Vagina (tissue), 2 donors: ENCODE measurements around the gene COLQ. TPM values are rescaled to one million over a fixed set of nuclear protein-coding genes. Genes with fewer than 3 reads are reported as not detected.

Experiments
- DNase-seq, 2 donors: peaks; one replicate each; pipeline ENCODE4 v3.0.0-alpha.2; 2017; ENCODE audit errors: extremely low spot score in 2 of 2
- H3K27ac ChIP-seq: fragments of 200-600 bp; sonication (generic); one replicate; pipeline ENCODE4 v1.5.1; 2019
- H3K27me3 ChIP-seq: fragments of 200-600 bp; sonication (generic); one replicate; pipeline ENCODE4 v1.5.1; 2019
- H3K36me3 ChIP-seq, 2 donors: fragments of 200-600 bp; sonication (generic); one replicate each; pipeline ENCODE4 v1.5.1; 2017 to 2019
- H3K4me1 ChIP-seq: fragments of 200-600 bp; sonication (generic); one replicate; pipeline ENCODE4 v1.5.1; 2019
- H3K4me3 ChIP-seq, 2 donors: fragments of 200-600 bp; sonication (generic); 1 replicate in 1 of 2; 2 replicates in 1 of 2; pipeline ENCODE4 v1.5.1; 2016 to 2019
- H3K9me3 ChIP-seq: fragments of 200-600 bp; sonication (generic); one replicate; pipeline ENCODE4 v1.5.1; 2019
- CTCF ChIP-seq, 3 experiments: fragments of 450-650 bp in 2 of 3; fragments of 200-600 bp in 1 of 3; sonication (generic) in 1 of 3; IDR thresholded peaks; one replicate each; pipeline ENCODE4 v1.5.1; 2017 to 2019; ENCODE audit warnings: antibody characterized with exemption in 3 of 3, mild to moderate bottlenecking in 2 of 3, moderate library complexity in 2 of 3
- POLR2A ChIP-seq, 2 donors: fragments of 450-650 bp; IDR thresholded peaks; one replicate each; pipeline ENCODE4 v1.6.1; 2017; ENCODE audit warnings: antibody characterized with exemption in 2 of 2, mild to moderate bottlenecking in 2 of 2, moderate library complexity in 2 of 2
- POLR2AphosphoS5 ChIP-seq, 2 donors: sonication (generic); formaldehyde crosslinking; IDR thresholded peaks; one replicate each; pipeline ENCODE4 v1.9.0; 2017; ENCODE audit warnings: antibody characterized with exemption in 2 of 2, mild to moderate bottlenecking in 2 of 2, low read depth in 1 of 2; ENCODE audit not compliant: insufficient read depth in 1 of 2
- intact Hi-C: fragments of 100-400 bp; cut with DNase I; formaldehyde crosslinking; loops from one replicate; pipeline ENCODE4 v1.15.1; 2023
- total RNA-seq: library from RNA; depleted of rRNA; stranded (reverse); fragments of >200 nt; gene quantifications from one replicate; pipeline ENCODE4 v1.2.3, GENCODE V29; 2016

The COLQ gene
- total RNA-seq = 12.8 TPM

GRCh38 chr3:15521573-15521965 is at the start of gene COLQ:
COLQ (minus strand) TSS chr3:15521706; CDS start chr3:15521625, 81 bp downstream.
- DNase-seq = no peak

GRCh38 chr3:15563190-15563589 is 41.7 kb upstream of the COLQ start:
- no peak overlapping the region for H3K27ac ChIP-seq
- TF ChIP-seq CTCF (IDR thresholded peaks at IDR 0.05) (no peak), POLR2A (IDR thresholded peaks at IDR 0.05) (no peak), POLR2AphosphoS5 (IDR thresholded peaks at IDR 0.05; ENCODE audit: insufficient read depth in 1 of 2, low read depth in 1 of 2) (no peak)
- no peaks in the 10 kb centered on the region for H3K27me3 ChIP-seq
- peaks cover 0 to 60% of the 10 kb centered on the region in 2 donors for H3K36me3 ChIP-seq
- no peaks in the 10 kb centered on the region for H3K9me3 ChIP-seq
- DNase-seq = no peak
- H3K4me3 ChIP-seq = no peak overlapping the region
- intact Hi-C loops = no loop called here
- H3K4me1 ChIP-seq = no peaks in the 10 kb centered on the region

More at GRCh38 chr3:15521573-15521965, at the start of gene COLQ:
- TF ChIP-seq POLR2A (IDR thresholded peaks at IDR 0.05) (no peak), POLR2AphosphoS5 (IDR thresholded peaks at IDR 0.05; ENCODE audit: insufficient read depth in 1 of 2, low read depth in 1 of 2) (no peak), CTCF (IDR thresholded peaks at IDR 0.05) (no peak)
- intact Hi-C loops = no loop called here
- Histone ChIP-seq H3K4me1 (peaks cover 17% of the 10 kb centered on the region), H3K27me3 (no peaks in the 10 kb centered on the region), H3K36me3 (no peaks in the 10 kb centered on the region), H3K9me3 (no peaks in the 10 kb centered on the region), H3K27ac (no peak within 1 kb of the TSS), H3K4me3 (peak within 1 kb of the TSS in 1 of 2 donors; percentile 9)

GRCh38 chr3:15562560-15562959 is 41.1 kb upstream of the COLQ start:
- Histone ChIP-seq H3K4me3 (no peak overlapping the region), H3K4me1 (no peaks in the 10 kb centered on the region), H3K36me3 (peaks cover 0 to 54% of the 10 kb centered on the region in 2 donors), H3K27ac (no peak overlapping the region), H3K27me3 (no peaks in the 10 kb centered on the region), H3K9me3 (no peaks in the 10 kb centered on the region)
- DNase-seq = no peak
- TF ChIP-seq POLR2AphosphoS5 (IDR thresholded peaks at IDR 0.05; ENCODE audit: insufficient read depth in 1 of 2, low read depth in 1 of 2) (no peak), POLR2A (IDR thresholded peaks at IDR 0.05) (no peak), CTCF (IDR thresholded peaks at IDR 0.05) (no peak)
- intact Hi-C loops = no loop called here

- Histone ChIP-seq H3K36me3 (peaks cover 0 to 24% of the 10 kb centered on the region in 2 donors), H3K4me3 (no peak overlapping the region)
These were observed 37.1 kb upstream of the COLQ start for GRCh38 chr3:15558581-15558980.

More at GRCh38 chr3:15558581-15558980, 37.1 kb upstream of the COLQ start:
- Histone ChIP-seq H3K9me3 (no peaks in the 10 kb centered on the region), H3K27ac (no peak overlapping the region), H3K4me1 (no peaks in the 10 kb centered on the region), H3K27me3 (no peaks in the 10 kb centered on the region)
- intact Hi-C loops = loop anchor here (10.0 kb wide), 1 partner anchor 114 kb away; no protein-coding TSS in a partner anchor
- TF ChIP-seq POLR2AphosphoS5 (IDR thresholded peaks at IDR 0.05; ENCODE audit: insufficient read depth in 1 of 2, low read depth in 1 of 2) (no peak), POLR2A (IDR thresholded peaks at IDR 0.05) (no peak), CTCF (IDR thresholded peaks at IDR 0.05) (no peak)
- no peak for DNase-seq
